CD4-positive, alpha-beta T cell (primary cell): ENCODE data around the gene ASPHD1. TPM values are rescaled to one million over a fixed set of nuclear protein-coding genes. Genes with fewer than 3 reads are reported as not detected.
"Not testable (repeated sequence)": the region's sequence is repeated elsewhere in the genome, so short reads cannot be mapped to it uniquely, and the experiment has no call there.

Experiments used
- ATAC-seq: fragments of 200-7000 bp; cut with Tn5 transposase; one replicate; pipeline ENCODE4 v1.10.0; 2022; ENCODE audit warnings: mild to moderate bottlenecking; ENCODE audit not compliant: poor library complexity
- CTCF ChIA-PET: fragments of 350-600 bp; sonication (Branson Sonifier 250); formaldehyde crosslinking; loops from one replicate; lab custom pipeline; 2021; ENCODE audit warnings: antibody characterized with exemption, inconsistent platforms; lab: Charles Lee
- POLR2A ChIA-PET: fragments of 350-600 bp; sonication (Branson Sonifier 250); formaldehyde crosslinking; loops from one replicate; lab custom pipeline; 2021; ENCODE audit warnings: antibody characterized with exemption, inconsistent platforms; lab: Charles Lee
- DNase-seq, 14 experiments: peaks; one replicate each; pipeline ENCODE4 v3.0.0-alpha.2; 2013 to 2020; ENCODE audit warnings: mixed read lengths in 2 of 14
- H3K27ac ChIP-seq, 2 donors: one replicate each; pipeline versions ENCODE4 v1.5.1 to v1.7.0; 2013; ENCODE audit warnings: low read length in 2 of 2, low read depth in 1 of 2, mild to moderate bottlenecking in 1 of 2
- H3K27me3 ChIP-seq, 2 experiments: 1 replicate in 1 of 2; 2 replicates in 1 of 2; pipeline versions ENCODE4 v1.6.1 to v1.7.0; 2013; ENCODE audit warnings: low read length in 2 of 2, control low read depth in 1 of 2, mild to moderate bottlenecking in 1 of 2, moderate library complexity in 1 of 2; ENCODE audit not compliant: insufficient read depth in 2 of 2, control insufficient read depth in 1 of 2
- H3K36me3 ChIP-seq: one replicate; pipeline ENCODE4 v1.6.1; 2013; ENCODE audit warnings: low read length, control low read depth; ENCODE audit not compliant: insufficient read depth
- H3K4me1 ChIP-seq: one replicate; pipeline ENCODE4 v1.6.1; 2013; ENCODE audit warnings: low read length, control low read depth; ENCODE audit not compliant: insufficient read depth
- H3K4me3 ChIP-seq: one replicate; pipeline ENCODE4 v1.5.1; 2013; ENCODE audit warnings: mild to moderate bottlenecking, low read length, moderate library complexity
- H3K9me3 ChIP-seq, 2 experiments: 1 replicate in 1 of 2; 2 replicates in 1 of 2; pipeline versions ENCODE4 v1.6.1 to v1.7.0; 2013; ENCODE audit warnings: low read length in 2 of 2, mild to moderate bottlenecking in 2 of 2, control low read depth in 1 of 2, moderate library complexity in 1 of 2; ENCODE audit not compliant: control insufficient read depth in 1 of 2, insufficient read depth in 1 of 2
- H3K27ac Mint-ChIP-seq: one replicate; pipeline ENCODE4 v1.8.0; 2020; ENCODE audit warnings: mixed read lengths
- H3K27me3 Mint-ChIP-seq: one replicate; pipeline ENCODE4 v1.8.0; 2021; ENCODE audit warnings: mixed read lengths
- H3K36me3 Mint-ChIP-seq: one replicate; pipeline ENCODE4 v1.8.0; 2021; ENCODE audit warnings: low read depth, mixed read lengths
- H3K4me1 Mint-ChIP-seq: one replicate; pipeline ENCODE4 v1.8.0; 2021; ENCODE audit warnings: low read depth, mixed read lengths
- H3K4me3 Mint-ChIP-seq: one replicate; pipeline ENCODE4 v1.8.0; 2020; ENCODE audit warnings: mild to moderate bottlenecking, mixed read lengths
- H3K9me3 Mint-ChIP-seq: one replicate; pipeline ENCODE4 v1.8.0; 2020; ENCODE audit warnings: mixed read lengths
- intact Hi-C, 2 experiments: fragments of 100-400 bp; cut with DNase I in 1 of 2; cut with micrococcal nuclease in 1 of 2; formaldehyde crosslinking; loops; one replicate each; pipeline versions ENCODE4 v1.15.1 to v1.9.0; 2023 to 2025; cut with DNase I, micrococcal nuclease
- total RNA-seq, 174 experiments: library from RNA in 2 of 174; stranded (reverse) in 2 of 174; gene quantifications; one replicate each; pipeline ENCODE4 v1.2.3 and lab custom pipeline; 2021 to 2026
- TF ChIP-seq, protein P1 (sequence below): fragments of 200-600 bp; IDR thresholded peaks from one replicate; pipeline ENCODE4 v1.8.0; 2022; ENCODE audit warnings: antibody characterized with exemption, mild to moderate bottlenecking

The ASPHD1 gene
- total RNA-seq, 2 experiments from 2014 or later: not detected

DNA sequence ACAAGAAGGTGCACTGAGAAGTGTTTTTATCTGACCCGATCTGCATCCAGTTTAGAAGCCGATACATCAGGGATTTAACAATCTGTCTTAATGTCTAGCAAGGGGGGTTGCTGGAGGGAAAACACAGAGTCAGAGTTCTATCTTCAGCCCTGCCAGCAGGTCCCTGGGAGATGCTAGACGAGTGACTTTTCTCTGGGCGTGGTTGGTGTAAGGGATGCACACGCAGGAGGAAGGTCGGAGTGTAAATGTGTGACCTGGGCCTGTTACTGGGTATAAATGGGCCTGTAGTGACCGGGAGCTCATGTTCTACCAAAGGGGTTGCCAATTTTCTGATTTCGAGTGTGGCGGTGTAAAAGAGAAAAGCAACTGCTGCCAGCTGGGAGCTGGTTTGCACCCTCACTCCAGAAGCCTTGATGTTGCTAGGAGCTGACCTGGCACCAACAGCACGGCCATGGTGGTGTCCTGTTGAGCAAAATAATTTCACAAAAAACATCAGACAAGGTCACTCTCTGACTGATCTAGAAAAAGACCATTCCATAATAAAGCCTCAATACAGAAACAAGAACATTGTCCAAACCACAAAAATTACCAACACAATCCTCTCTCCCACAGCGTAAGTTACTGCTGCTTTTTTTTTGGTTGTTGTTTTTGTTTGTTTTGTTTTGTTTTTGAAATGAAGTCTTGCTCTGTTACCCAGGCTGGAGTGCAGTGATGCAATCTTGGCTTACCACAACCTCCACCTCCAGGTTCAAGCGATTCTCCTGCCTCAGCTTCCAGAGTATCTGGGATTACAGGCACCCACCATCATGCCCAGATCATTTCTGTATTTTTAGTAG is 27.0 kb downstream of the ASPHD1 start:
- H3K27ac ChIP-seq: no peak overlapping the region
- TF ChIP-seq, protein P1, sequence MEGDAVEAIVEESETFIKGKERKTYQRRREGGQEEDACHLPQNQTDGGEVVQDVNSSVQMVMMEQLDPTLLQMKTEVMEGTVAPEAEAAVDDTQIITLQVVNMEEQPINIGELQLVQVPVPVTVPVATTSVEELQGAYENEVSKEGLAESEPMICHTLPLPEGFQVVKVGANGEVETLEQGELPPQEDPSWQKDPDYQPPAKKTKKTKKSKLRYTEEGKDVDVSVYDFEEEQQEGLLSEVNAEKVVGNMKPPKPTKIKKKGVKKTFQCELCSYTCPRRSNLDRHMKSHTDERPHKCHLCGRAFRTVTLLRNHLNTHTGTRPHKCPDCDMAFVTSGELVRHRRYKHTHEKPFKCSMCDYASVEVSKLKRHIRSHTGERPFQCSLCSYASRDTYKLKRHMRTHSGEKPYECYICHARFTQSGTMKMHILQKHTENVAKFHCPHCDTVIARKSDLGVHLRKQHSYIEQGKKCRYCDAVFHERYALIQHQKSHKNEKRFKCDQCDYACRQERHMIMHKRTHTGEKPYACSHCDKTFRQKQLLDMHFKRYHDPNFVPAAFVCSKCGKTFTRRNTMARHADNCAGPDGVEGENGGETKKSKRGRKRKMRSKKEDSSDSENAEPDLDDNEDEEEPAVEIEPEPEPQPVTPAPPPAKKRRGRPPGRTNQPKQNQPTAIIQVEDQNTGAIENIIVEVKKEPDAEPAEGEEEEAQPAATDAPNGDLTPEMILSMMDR: no peak
- CTCF ChIA-PET: interaction anchor here (1.2 to 1.8 kb wide), 3 partner anchors 32 to 120 kb away, joined by 3 to 10 read pairs (median 7); partner anchors contain the start of gene TMEM219
- no peaks in the 10 kb centered on the region for H3K9me3 Mint-ChIP-seq
- no peaks in the 10 kb centered on the region for H3K9me3 ChIP-seq
- H3K36me3 Mint-ChIP-seq: peaks cover 25% of the 10 kb centered on the region
- peaks cover 9% of the 10 kb centered on the region for H3K36me3 ChIP-seq
- H3K4me3 ChIP-seq: no peak overlapping the region
- H3K4me1 ChIP-seq: peaks cover 30% of the 10 kb centered on the region
- peak overlapping the region; percentile 95 for H3K4me3 Mint-ChIP-seq
- peak overlapping the region; percentile 93 for H3K27ac Mint-ChIP-seq
- ATAC-seq (no peak), DNase-seq (no peak)
- H3K27me3 ChIP-seq: no peaks in the 10 kb centered on the region
- H3K27me3 Mint-ChIP-seq: no peaks in the 10 kb centered on the region
- peaks cover 37% of the 10 kb centered on the region for H3K4me1 Mint-ChIP-seq
- POLR2A ChIA-PET: interaction anchor here (0.7 to 3.0 kb wide), 14 partner anchors 7 to 227 kb away, joined by 3 to 40 read pairs (median 6); partner anchors contain the start of genes ASPHD1, HIRIP3, INO80E and KIF22
- intact Hi-C loops: loop anchor here in 1 of 2 experiments (2.0 kb wide), 1 partner anchor 68 kb away; the partner anchor contains the start of gene HIRIP3

DNA sequence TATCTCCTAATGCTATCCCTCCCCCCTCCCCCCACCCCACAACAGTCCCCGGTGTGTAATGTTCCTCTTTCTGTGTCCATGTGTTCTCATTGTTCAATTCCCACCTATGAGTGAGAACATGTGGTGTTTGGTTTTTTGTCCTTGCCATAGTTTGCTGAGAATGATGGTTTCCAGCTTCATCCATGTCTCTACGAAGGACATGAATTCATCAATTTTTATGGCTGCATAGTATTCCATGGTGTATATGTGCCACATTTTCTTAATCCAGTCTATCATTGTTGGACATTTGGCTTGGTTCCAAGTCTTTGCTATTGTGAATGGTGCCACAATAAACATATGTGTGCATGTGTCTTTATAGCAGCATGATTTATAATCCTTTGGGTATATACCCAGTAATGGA is 31.5 kb downstream of the ASPHD1 start:
- H3K36me3 ChIP-seq, H3K27ac Mint-ChIP-seq, intact Hi-C loops, H3K4me1 ChIP-seq, DNase-seq, H3K27ac ChIP-seq, H3K9me3 Mint-ChIP-seq, H3K4me3 ChIP-seq, H3K4me3 Mint-ChIP-seq, ATAC-seq, POLR2A ChIA-PET, H3K27me3 ChIP-seq, H3K9me3 ChIP-seq, H3K36me3 Mint-ChIP-seq, H3K27me3 Mint-ChIP-seq: not testable (repeated sequence)
- CTCF ChIA-PET: interaction anchor here (0.6 kb wide), 1 partner anchor 101 kb away, joined by 3 read pairs; no protein-coding TSS in a partner anchor
- peaks cover 10% of the 10 kb centered on the region for H3K4me1 Mint-ChIP-seq

DNA sequence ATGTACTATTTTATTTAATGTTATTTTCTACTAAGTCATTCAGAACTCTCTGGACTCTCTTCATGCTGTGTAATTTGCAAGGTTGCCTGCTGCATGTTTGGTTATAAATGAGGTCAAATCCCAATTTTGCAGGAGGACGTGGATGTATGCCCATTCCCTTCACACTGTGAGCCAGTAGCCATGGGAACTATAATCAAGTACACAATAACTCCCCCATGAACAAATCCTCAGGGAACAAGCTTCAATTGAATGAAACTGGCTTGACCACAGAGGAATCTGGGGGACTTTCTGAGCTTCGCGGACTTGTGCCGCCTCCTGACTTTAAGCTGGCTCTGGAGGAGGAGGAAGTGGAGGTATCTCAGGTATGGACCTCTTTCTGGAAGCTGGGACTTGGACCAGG is 40.4 kb downstream of the ASPHD1 start:
- CTCF ChIA-PET: no interaction called here
- DNase-seq (no peak), ATAC-seq (no peak)
- Mint-ChIP-seq H3K4me3 (no peak overlapping the region), H3K27ac (no peak overlapping the region), H3K36me3 (no peaks in the 10 kb centered on the region), H3K9me3 (no peaks in the 10 kb centered on the region), H3K27me3 (peaks cover 4% of the 10 kb centered on the region), H3K4me1 (peaks cover 4% of the 10 kb centered on the region)
- TF ChIP-seq, protein P1: no peak
- H3K4me1 ChIP-seq: no peaks in the 10 kb centered on the region
- peaks cover 0 to 3% of the 10 kb centered on the region in 2 experiments for H3K27me3 ChIP-seq
- intact Hi-C loops: no loop called here
- no peak overlapping the region for H3K27ac ChIP-seq
- H3K36me3 ChIP-seq: no peaks in the 10 kb centered on the region
- H3K9me3 ChIP-seq: peaks cover 0 to 4% of the 10 kb centered on the region in 2 experiments
- POLR2A ChIA-PET: no interaction called here
- no peak overlapping the region for H3K4me3 ChIP-seq
